PC-3 (cell line): ENCODE results near the gene GRIK1. TPM values are rescaled to one million over a fixed set of nuclear protein-coding genes. Genes with fewer than 3 reads are reported as not detected.
"Not testable (repeated sequence)": the region's sequence is repeated elsewhere in the genome, so short reads cannot be mapped to it uniquely, and the experiment has no call there.

Experiments
- ATAC-seq: fragments of 200-7000 bp; cut with Tn5 transposase; 2 replicates; pipeline ENCODE4 v1.9.1; 2020; ENCODE audit warnings: mild to moderate bottlenecking, moderate library complexity
- BruUV-seq: library from RNA; stranded (reverse); fragments of 400-500 nt; replicated peaks from 2 replicates; lab custom pipeline; 2021; lab: Mats Ljungman, UMichigan
- CTCF ChIA-PET: fragments of 300-600 bp; sonication (Branson Sonifier 250); formaldehyde crosslinking; loops from one replicate; lab custom pipeline; 2022; ENCODE audit warnings: antibody characterized with exemption; lab: Charles Lee
- POLR2A ChIA-PET: fragments of 300-600 bp; sonication (Branson Sonifier 250); formaldehyde crosslinking; loops from one replicate; lab custom pipeline; 2022; ENCODE audit warnings: antibody characterized with exemption; ENCODE audit not compliant: unreplicated experiment; lab: Charles Lee
- DNase-seq: peaks from one replicate; pipeline ENCODE4 v3.0.0-alpha.2; 2015
- H2AFZ ChIP-seq: fragments of 300-600 bp; sonication (generic); 2 replicates; pipeline ENCODE4 v1.6.0; 2016; ENCODE audit warnings: antibody characterized with exemption, low read length
- H3F3A ChIP-seq: fragments of 300-600 bp; sonication (generic); one replicate; pipeline ENCODE4 v1.6.0; 2017; ENCODE audit warnings: antibody characterized with exemption, low read length, control low read depth, mild to moderate bottlenecking; ENCODE audit not compliant: unreplicated experiment
- H3K27ac ChIP-seq: fragments of 300-600 bp; sonication (generic); 2 replicates; pipeline ENCODE4 v1.5.1; 2016; ENCODE audit warnings: mild to moderate bottlenecking, low read length
- H3K27me3 ChIP-seq: fragments of 300-600 bp; sonication (generic); 2 replicates; pipeline ENCODE4 v1.6.1; 2016; ENCODE audit warnings: low read length, mixed read lengths
- H3K36me3 ChIP-seq: fragments of 300-600 bp; sonication (generic); 2 replicates; pipeline ENCODE4 v1.6.1; 2016; ENCODE audit warnings: low read depth, mixed run types, low read length, mixed read lengths
- H3K4me1 ChIP-seq: fragments of 300-600 bp; sonication (generic); 2 replicates; pipeline ENCODE4 v1.5.1; 2016; ENCODE audit warnings: low read length; ENCODE audit not compliant: insufficient read depth
- H3K4me2 ChIP-seq: fragments of 300-600 bp; sonication (generic); 2 replicates; pipeline ENCODE4 v1.6.0; 2016; ENCODE audit warnings: low read length
- H3K4me3 ChIP-seq: fragments of 300-600 bp; sonication (generic); 2 replicates; pipeline ENCODE4 v1.5.1; 2016; ENCODE audit warnings: mild to moderate bottlenecking, low read length, mixed read lengths
- H3K79me2 ChIP-seq: fragments of 300-600 bp; sonication (generic); 2 replicates; pipeline ENCODE4 v1.6.1; 2017; ENCODE audit warnings: low read length, mixed read lengths
- H3K9ac ChIP-seq: fragments of 300-600 bp; sonication (generic); 2 replicates; pipeline ENCODE4 v1.6.0; 2016; ENCODE audit warnings: mild to moderate bottlenecking, low read length
- H3K9me2 ChIP-seq: fragments of 300-600 bp; sonication (generic); replicated peaks from 2 replicates; pipeline ENCODE4 v1.6.1; 2016; ENCODE audit warnings: mixed run types, low read length, mixed read lengths
- H3K9me3 ChIP-seq: fragments of 300-600 bp; sonication (generic); 2 replicates; pipeline ENCODE4 v1.6.1; 2016; ENCODE audit warnings: low read length, mixed read lengths
- H4K20me1 ChIP-seq: fragments of 300-600 bp; sonication (generic); 2 replicates; pipeline ENCODE4 v1.6.1; 2016; ENCODE audit warnings: low read length, mixed read lengths
- CTCF ChIP-seq: fragments of 300-600 bp; sonication (generic); conservative IDR thresholded peaks from 2 replicates; pipeline ENCODE4 v1.5.1; 2017; ENCODE audit warnings: antibody characterized with exemption, low read depth, mild to moderate bottlenecking, low read length
- EZH2 ChIP-seq: fragments of 300-600 bp; sonication (generic); IDR thresholded peaks from one replicate; pipeline ENCODE4 v1.6.1; 2017; ENCODE audit warnings: antibody characterized with exemption, mild to moderate bottlenecking, low read length; ENCODE audit not compliant: unreplicated experiment
- EZH2phosphoT487 ChIP-seq: fragments of 300-600 bp; sonication (generic); IDR thresholded peaks from 2 replicates; pipeline ENCODE4 v1.6.1; 2018; ENCODE audit warnings: mild to moderate bottlenecking, antibody characterized with exemption, low read length, borderline replicate concordance
- intact Hi-C: fragments of 100-400 bp; cut with micrococcal nuclease; formaldehyde crosslinking; loops from 2 replicates; pipeline ENCODE4 v1.9.0; 2023
- total RNA-seq: library from RNA; depleted of rRNA; stranded (reverse); fragments of >200 nt; gene quantifications from 2 replicates; pipeline ENCODE4 v1.2.3, GENCODE V29; 2014

The GRIK1 gene
- total RNA-seq, 1 experiment from 2014 or later, result not detected

GRCh38 chr21:29610779-29611360 lies 328.9 kb downstream of the GRIK1 start:
- no TSS peak for BruUV-seq
- ChIA-PET CTCF (no interaction called here), POLR2A (no interaction called here)

GRCh38 chr21:29606613-29607012 lies 333.2 kb downstream of the GRIK1 start:
- intact Hi-C loops, result no loop called here
- CTCF ChIA-PET, result no interaction called here

More at GRCh38 chr21:29610779-29611360, 328.9 kb downstream of the GRIK1 start:
- ATAC-seq (no peak), DNase-seq (no peak)
- TF ChIP-seq EZH2, result no peak
- no peak for TF ChIP-seq CTCF
- TF ChIP-seq EZH2phosphoT487, result no peak
- Histone ChIP-seq H3K4me1 (no peaks in the 10 kb centered on the region), H3K4me2 (no peak overlapping the region), H3F3A (no peaks in the 10 kb centered on the region), H2AFZ (no peak overlapping the region), H4K20me1 (no peaks in the 10 kb centered on the region), H3K27me3 (peaks cover 22% of the 10 kb centered on the region), H3K36me3 (no peaks in the 10 kb centered on the region), H3K27ac (no peak overlapping the region), H3K9me2 (no peaks in the 10 kb centered on the region), H3K4me3 (no peak overlapping the region), H3K79me2 (no peaks in the 10 kb centered on the region), H3K9me3 (no peaks in the 10 kb centered on the region), H3K9ac (no peak overlapping the region)
- intact Hi-C loops, result no loop called here

GRCh38 chr21:29605219-29605618 lies 334.6 kb downstream of the GRIK1 start:
- H3K4me2 ChIP-seq, BruUV-seq, H3K9ac ChIP-seq, H3K36me3 ChIP-seq, H3K4me3 ChIP-seq, ATAC-seq, DNase-seq, H3K79me2 ChIP-seq, CTCF ChIA-PET, H3K4me1 ChIP-seq, H3K9me2 ChIP-seq, H4K20me1 ChIP-seq, H3F3A ChIP-seq, intact Hi-C loops, POLR2A ChIA-PET, H3K9me3 ChIP-seq, H3K27ac ChIP-seq, H2AFZ ChIP-seq: not testable (repeated sequence)
- peaks cover 37% of the 10 kb centered on the region for H3K27me3 ChIP-seq

More at GRCh38 chr21:29606613-29607012, 333.2 kb downstream of the GRIK1 start:
- Histone ChIP-seq H3K9me2 (no peaks in the 10 kb centered on the region), H3K79me2 (no peaks in the 10 kb centered on the region), H3K4me3 (no peak overlapping the region), H3K36me3 (no peaks in the 10 kb centered on the region), H3K4me1 (no peaks in the 10 kb centered on the region), H3K27me3 (peaks cover 26% of the 10 kb centered on the region), H3K27ac (no peak overlapping the region), H3K9me3 (no peaks in the 10 kb centered on the region), H4K20me1 (no peaks in the 10 kb centered on the region), H3F3A (no peaks in the 10 kb centered on the region), H2AFZ (no peak overlapping the region), H3K9ac (no peak overlapping the region), H3K4me2 (no peak overlapping the region)
- ATAC-seq (no peak), DNase-seq (no peak)
- POLR2A ChIA-PET, result no interaction called here
- no TSS peak for BruUV-seq
- no peak for TF ChIP-seq EZH2phosphoT487
- no peak for TF ChIP-seq CTCF
- TF ChIP-seq EZH2, result no peak
